Measurements from ENCODE around the gene GSPT1.
"Not testable (repeated sequence)": the region's sequence is repeated elsewhere in the genome, so short reads cannot be mapped to it uniquely, and the experiment has no call there.

GSPT1 gene

DNA sequence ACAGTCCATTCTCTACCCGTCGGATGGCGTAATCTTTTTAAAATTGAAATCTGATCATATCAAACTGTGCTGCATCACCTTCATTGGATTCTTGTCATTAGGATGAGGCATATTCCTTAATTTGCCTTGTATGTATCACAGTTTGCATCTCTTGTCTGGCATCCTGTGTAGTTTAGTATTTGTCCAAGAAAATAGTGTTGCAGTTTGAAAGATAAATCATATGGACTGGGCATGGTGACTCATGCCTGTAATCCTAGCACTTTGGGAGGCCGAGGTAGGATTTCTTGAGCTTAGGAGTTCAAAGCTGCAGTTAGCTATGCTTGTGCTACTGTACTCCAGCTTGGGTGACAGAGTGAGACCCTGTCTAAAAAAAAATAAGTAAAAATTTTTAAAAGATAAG, 58.6 kb downstream of the GSPT1 start:
- no peak for DNase-seq (ENCODE audit: low read depth, low spot score)

DNA sequence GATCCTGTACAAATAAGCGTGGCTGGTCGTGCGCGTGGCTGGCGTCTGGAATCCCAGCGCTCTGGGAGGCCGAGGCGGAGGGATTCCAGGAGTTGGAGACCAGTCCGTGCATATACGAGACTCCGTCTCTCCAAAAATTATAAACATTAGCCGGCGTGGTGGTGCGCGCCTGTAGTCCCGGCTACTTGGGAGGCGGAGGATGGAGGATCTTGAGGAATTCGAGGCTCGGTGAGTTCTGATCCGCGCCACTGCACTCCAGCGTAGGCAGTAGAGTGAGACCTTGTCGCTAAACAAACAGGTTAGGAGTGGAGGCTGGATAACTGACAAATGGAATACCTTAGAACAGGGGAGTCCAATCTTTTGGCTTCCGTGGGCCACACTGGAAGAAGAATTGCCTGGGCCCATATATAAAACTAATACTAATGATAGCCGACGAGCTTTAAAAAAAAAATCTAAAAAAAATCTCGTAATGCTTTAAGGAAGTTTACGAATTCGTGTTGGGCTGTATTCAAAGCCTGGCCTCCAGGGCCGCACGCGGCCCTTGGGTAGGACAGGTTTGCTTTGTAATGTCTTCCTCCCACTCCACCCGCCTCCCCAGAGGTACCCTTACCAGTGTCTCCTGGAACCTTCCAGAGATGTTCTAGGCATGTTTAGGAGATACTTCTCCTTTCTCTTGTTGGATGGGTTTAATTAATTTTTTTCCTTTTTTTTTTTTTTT, 63.5 kb downstream of the GSPT1 start:
- DNase-seq (ENCODE audit: low read depth, low spot score) = no peak

DNA sequence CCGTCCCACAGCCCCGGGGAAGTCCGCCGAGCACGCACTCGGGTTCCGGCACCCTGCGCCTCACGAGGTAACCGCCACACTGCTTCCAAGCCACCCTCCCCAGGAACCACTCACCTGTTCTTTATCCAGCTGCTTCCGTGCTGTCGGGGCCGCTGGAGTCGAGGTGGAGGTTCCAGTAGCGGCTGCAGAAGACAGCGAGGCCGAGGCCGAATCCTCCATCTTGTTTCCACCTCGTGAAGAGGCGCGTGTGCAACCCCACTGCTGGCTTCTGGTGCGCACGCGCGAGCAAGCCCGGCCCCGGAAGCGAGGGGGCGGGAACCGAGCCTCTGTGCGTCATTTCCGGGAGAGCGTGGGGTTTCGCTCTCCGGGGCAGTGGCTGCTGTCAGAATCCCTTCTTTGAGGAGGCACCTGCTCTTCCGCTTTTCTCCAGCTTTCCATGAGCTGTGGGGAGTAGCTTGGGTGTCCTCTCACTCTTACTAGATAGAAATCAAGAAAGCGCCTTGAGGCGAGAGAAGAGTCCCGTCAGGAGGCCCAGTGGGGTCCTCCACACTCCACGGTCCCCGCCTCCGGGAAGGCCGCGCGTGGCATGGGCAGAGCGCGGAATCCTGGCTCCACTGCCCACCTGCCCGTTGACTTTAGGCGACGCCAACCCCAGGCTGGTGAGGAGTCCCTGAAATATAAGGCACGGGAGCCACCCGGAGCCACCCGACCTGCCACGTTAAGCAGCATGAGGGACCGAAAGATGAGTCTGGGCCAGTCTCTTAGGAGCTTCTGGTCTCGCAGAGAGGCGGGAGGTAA, 64.3 kb downstream of the GSPT1 start, which contains the start of gene RSL1D1:
Gene RSL1D1, minus strand, starts transcription at position 249 of the 798 bp plus-strand sequence. Its CDS starts 30 bp downstream, at position 219.
- DNase-seq (ENCODE audit: low read depth, low spot score) = peak; percentile 89

DNA sequence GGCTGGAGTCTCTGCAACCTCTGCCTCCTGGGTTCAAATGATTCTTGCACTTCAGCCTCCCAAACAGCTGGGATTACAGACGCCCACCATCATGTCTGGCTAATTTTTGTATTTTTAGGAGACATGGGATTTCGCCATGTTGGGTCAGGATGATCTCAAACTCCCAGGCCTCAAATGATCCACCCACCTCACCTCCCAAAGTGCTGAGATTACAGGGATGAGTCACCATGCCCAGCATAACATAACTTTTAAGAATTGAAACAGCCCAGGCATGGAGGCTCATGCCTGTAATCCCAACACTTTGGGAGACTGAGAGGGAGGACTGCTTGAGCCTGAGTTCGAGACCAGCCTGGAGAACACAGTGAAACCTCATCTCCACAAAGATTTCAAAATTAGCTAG, 66.9 kb downstream of the GSPT1 start:
- no peak for DNase-seq (ENCODE audit: low read depth, low spot score)

DNA sequence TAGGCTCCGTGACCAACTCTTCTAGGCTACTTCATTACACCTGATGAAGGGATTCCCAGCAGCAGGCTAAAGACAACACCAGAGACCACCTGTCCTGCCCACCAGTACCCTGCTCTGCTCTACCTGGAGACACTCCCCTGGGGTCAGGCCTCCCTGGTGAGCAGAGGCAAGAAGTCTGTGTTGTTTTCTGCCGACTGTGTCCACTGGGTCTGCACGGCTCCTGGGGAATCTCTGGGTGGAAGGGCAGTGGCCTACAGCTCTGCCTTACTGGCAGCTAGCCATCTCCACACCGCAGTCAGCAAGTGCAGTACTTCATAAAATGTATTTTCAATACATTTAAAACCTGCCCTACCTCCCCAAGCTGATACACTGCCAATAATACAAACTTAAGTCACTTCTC, 71.3 kb downstream of the GSPT1 start:
- no peak for DNase-seq (ENCODE audit: low read depth, low spot score)

DNA sequence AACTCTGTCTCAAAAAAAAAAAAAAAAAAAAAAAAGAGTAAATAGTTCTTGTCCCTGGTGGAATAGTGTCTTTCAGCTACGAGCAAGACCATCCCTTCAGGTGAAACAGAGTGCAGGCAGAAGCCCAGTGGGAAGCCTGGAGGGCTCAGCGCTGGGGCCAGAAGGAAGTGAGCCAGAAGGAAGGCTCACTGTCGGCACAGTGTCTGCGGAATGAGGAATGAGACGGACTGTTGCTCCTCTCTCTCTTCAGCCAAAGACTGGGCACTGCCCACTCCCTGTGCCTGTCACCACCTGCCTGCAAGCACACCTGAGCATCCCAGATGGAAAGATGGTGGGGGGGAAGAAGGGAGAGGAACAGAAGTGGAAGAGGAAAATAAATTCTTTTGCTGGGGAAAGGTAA, 71.9 kb downstream of the GSPT1 start:
- DNase-seq (ENCODE audit: low read depth, low spot score) = no peak

DNA sequence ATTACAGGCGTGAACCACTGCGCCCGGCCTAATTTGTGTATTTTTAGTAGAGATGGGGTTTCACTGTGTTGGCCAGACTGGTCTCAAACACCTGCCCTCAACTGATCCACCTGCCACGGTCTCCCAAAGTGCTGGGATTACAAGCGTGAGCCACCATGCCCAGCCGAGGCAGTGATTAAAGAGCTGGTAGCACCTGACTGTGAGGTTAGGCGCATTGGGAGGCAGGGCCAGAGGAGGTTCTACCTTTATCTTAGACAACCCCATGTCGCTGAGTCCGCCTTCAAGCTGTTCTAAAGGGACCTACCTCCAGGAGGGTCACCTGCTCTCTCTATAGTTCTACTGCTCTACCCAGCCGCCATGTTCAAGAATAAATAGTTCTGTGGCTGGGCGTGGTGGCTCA, 72.5 kb downstream of the GSPT1 start:
- no peak for DNase-seq (ENCODE audit: low read depth, low spot score)

DNA sequence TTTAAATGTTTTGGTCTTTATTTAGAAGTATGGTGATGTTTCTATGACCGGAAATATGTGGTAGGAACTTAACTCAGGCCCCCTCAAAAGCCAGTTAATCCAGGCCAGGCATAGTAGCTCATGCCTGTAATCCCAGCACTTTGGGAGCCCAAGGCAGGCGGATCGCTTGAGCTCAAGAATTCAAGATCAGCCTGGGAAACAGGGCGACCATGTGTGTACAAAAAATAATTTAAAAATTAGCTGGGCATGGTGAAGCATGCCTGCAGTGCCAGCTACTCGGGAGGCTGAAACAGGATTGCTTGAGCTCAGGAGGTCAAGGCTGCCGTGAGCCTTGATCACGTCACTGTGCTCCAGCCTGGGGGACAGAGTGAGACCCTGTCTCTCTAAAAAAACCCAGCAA, 74.7 kb downstream of the GSPT1 start:
- no peak for DNase-seq (ENCODE audit: low read depth, low spot score)

DNA sequence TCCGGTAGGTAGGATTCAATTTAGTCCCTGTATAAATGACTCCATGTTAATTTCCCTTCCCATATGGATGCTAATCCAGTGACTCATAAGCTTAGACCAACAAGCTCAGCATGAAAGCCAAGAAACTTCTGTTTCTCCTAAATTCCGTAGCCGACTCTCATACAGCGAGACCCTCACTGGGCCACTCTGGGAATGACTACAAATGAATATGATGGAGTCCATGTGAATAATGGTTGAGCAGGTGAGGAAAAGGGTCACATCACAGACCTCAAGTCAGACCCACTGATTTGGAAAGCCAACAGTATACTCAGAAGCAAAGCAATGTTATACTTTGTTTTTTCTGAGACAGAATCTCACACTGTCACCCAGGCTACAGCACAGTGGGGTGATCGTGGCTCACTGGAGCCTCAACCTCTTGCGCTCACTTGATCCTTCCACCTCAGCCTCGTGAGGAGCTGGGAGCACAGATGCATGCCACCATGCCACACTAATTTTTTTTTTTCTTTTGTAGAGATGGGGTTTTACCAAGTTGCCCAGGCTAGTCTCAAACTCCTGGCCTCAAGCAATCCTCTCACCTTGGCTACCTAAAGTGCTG, 79.0 kb downstream of the GSPT1 start:
- DNase-seq (ENCODE audit: low read depth, low spot score) = no peak

DNA sequence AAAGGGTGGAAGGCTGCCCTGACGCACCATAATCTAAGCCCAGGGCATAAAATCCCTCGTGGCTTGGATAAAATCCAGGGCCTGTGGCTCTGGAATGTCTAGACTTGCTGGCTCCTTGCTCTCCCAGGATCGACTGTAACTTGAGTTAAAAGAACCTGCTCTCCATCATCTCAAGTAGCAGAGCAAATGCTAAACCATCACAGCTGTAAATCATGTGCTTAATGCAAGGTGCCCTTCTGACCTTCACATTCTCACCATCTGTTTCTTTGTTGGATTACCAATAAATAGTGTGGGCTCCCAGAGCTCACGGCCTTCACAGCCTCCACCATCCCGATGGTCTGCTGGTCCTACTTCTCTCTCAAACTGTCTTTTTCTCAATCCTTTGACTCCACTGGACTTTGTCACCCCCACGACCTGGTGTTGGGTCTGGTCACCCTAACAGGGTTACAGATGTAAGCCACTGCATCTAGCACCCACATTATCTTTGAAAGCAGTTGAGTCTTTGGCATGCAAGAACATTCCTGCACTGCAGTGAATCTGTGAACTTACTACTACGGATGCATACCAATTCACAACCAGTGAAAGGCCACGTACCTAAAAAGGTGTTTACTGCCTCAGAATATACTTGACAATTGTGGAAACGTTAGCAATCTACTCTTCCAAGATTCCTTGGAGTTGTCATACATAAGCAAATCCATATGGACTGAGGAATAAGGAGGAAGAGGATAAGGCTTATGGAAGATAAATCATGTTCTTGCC, 79.7 kb downstream of the GSPT1 start:
- DNase-seq (ENCODE audit: low read depth, low spot score) = no peak

DNA sequence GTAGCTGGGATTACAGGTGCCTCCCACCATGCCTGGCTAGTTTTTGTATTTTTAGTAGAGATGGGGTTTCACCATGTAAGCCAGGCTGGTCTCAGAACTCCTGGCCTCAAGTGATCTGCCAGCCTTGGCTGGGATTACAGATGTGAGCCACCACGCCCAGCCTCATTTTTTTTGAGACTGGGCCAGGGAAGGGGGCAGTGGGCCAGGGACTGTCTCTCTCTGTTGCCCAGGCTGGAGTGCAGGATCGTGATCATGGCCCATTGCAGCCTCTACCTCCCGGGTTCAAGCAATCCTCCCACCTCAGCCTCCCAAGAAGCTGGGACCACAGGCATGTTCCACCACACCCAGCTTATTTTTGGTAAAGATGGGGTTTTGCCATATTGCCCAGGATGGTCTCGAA, 80.4 kb downstream of the GSPT1 start:
- no peak for DNase-seq (ENCODE audit: low read depth, low spot score)

DNA sequence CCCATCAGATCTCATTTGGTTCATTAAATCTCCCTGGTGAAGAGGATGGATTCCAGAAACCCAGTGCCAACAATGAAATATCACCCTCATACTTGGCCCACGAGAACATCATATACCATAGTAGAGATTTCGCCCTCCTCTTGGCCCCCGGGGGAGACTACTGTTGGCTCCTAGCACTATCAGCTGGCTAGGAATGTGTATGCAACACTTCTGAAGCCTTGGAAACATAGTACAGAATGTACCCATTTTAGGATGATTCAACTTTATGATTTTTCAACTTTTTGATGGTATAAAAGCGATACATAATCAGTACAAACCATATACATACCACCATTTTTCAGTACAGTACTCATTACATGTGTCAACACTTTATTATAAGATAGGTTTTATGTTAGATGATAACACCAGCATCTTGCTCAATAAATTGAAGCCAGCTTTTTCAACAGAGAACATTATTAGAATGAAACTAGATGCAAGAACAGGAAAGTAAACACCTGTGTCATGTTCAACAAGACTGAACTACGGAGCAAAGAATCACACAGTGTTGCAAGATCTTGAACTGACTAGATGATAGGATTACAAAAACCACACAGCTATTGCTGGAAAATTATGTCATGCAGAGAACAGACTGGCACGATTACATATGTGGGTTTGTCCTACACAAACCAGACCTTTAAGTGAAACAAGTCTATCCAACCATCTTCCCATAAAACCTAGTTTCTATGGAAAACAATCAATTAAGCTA, 81.6 kb downstream of the GSPT1 start:
- no peak for DNase-seq (ENCODE audit: low read depth, low spot score)

DNA sequence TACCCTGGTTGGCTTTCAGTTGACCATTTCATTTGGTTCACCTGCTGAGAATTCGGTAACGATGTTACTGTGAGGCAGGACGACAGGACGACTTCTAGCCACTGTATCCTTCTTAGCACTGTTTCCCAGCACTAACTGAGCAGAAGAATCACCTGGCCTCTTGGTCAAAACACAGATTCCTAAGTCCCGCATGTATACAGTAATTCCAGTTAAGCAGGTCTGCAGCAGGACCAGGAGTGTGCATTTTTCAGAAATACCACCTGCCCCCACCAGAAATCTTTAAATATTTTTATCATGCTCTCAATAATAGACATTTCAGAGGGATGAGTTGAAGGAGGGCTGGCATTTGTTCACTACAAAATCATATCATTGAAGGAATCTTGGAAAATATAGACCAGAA, 87.1 kb downstream of the GSPT1 start:
- no peak for DNase-seq (ENCODE audit: low read depth, low spot score)

DNA sequence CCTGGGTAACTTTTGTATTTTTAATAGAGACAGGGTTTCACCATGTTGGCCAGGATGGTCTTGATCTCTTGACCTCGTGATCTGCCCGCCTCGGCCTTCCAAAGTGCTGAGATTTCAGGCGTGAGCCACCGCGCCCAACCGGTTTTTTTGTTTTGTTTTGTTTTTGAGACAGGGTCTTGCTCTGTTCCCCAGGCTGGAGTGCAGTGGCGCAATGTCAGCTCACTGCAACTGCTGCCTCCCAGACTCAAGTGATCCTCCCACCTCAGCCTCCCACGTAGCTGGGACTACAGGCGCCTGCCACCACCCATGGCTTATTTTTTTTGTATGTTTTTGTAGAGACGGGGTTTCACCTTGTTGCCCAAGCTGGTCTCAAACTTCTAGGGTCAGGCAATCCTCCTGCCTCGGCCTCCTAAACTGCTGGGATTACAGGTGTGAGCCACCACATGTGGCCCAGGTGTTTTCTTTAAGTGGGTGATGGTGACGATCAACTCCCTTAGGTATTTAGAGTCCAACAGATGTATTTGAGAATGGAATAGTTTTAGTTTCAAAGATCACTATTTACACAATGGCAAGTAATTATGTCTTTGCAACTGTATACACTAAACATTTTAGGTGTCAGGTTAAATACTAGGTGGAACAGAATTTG, 90.1 kb downstream of the GSPT1 start:
- DNase-seq (ENCODE audit: low read depth, low spot score) = not testable (repeated sequence)

DNA sequence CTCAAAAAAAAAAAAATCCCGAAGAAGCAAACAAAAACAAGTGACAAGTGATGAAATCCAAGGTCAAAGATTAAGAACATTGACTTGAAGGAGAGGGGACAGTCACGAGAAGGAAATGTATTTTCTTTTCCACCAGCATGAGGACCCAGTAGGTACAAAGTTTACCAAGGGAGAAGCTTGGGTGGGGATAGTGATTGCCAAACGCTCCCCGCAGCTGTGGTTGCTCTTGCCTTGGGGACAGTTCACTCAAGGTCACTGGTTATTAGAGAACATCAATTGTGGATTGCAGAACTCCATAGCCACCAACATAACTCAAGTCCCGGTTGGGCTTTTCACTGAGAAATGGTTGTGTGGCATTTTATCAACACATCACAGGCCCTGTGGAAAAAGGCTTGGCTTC, 91.4 kb downstream of the GSPT1 start:
- DNase-seq (ENCODE audit: low read depth, low spot score) = no peak

DNA sequence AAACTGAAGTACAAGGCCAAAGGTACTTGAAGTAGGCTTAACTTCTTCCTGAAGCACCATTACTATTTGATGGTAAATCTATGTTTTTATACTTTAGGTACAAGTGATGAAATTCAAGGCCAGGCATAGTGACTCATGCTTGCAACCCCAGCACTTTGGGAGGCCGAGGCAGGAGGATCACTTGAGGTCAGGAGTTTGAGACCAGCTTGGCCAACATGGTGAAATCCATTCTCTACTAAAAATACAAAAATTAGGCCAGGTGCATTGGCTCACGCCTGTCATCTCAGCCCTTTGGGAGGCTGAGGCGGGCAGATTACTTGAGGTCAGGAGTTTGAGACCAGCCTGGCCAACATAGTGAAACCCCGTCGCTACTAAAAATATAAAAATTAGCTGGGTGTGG, 92.1 kb downstream of the GSPT1 start:
- DNase-seq (ENCODE audit: low read depth, low spot score) = not testable (repeated sequence)

DNA sequence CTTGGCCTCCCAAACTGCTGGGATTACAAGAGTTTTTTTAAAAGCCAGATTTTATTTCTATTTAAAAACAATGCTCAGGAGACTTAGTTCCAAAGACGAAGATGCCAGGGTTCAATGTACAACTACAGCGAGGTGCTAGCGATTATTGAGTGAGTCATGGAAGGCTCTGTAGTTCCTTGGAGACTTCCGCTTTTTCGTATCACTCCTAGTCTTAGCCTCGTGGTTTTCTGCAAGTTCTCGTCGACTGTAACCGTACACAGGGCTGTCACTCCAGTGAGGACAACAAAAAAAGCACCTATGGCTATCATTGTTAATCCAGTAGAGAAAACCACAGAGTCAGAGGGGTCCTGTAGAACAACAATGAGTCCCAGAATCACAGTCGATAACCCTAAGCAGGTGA, 96.0 kb downstream of the GSPT1 start:
- DNase-seq (ENCODE audit: low read depth, low spot score) = no peak

DNA sequence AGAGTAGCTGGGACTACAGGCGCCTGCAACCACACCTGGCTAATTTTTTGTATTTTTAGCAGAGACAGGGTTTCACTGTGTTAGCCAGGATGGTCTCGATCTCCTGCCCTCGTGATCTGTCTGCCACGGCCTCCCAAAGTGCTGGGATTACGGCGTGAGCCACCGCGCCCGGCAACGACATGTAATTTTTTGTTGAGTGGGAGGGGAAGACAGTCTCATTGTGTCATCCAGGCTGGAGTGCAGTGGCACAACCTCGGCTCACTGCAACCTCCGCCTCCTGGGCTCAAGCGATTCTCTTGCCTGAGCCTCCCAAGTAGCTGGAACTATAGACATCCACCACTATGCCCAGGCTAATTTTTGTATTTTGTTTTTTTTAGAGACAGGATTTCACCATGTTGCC, 96.8 kb downstream of the GSPT1 start:
- not testable (repeated sequence) for DNase-seq (ENCODE audit: low read depth, low spot score)
